ENCODE measurements around the gene LILRB5. TPM values are rescaled to one million over a fixed set of nuclear protein-coding genes. Genes with fewer than 3 reads are reported as not detected.
"Not testable (repeated sequence)": the region's sequence is repeated elsewhere in the genome, so short reads cannot be mapped to it uniquely, and the experiment has no call there.

LILRB5 gene
- total RNA-seq, 2 experiments from 2014 or later = not detected

DNA sequence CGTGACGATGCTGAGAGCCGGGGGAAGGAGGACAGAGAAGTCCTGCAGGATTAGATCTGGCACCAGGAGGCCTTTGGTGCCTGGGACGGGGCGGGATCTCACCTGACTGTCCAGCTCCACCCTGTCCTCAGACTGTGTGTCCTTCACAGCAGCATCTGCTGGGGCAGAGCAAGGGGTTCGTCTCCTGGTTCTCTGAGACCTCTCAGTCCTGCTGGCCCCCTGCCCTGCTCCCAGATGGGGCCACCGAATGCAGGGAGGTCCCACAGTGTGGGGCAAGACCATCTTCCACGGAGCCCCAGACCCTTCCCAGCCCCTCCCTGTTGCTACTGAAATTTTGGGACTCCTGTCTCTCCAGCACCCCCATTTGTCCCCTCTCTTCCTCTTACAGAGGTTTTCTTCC, 38.8 kb downstream of the LILRB5 start:
- Mint-ChIP-seq H3K4me3 (peak overlapping the region; percentile 18), H3K4me1 (peaks cover 2% of the 10 kb centered on the region), H3K27me3 (peaks cover 5% of the 10 kb centered on the region), H3K36me3 (peaks cover 15% of the 10 kb centered on the region), H3K9me3 (no peaks in the 10 kb centered on the region), H3K27ac (no peak overlapping the region)
- no peak for DNase-seq

DNA sequence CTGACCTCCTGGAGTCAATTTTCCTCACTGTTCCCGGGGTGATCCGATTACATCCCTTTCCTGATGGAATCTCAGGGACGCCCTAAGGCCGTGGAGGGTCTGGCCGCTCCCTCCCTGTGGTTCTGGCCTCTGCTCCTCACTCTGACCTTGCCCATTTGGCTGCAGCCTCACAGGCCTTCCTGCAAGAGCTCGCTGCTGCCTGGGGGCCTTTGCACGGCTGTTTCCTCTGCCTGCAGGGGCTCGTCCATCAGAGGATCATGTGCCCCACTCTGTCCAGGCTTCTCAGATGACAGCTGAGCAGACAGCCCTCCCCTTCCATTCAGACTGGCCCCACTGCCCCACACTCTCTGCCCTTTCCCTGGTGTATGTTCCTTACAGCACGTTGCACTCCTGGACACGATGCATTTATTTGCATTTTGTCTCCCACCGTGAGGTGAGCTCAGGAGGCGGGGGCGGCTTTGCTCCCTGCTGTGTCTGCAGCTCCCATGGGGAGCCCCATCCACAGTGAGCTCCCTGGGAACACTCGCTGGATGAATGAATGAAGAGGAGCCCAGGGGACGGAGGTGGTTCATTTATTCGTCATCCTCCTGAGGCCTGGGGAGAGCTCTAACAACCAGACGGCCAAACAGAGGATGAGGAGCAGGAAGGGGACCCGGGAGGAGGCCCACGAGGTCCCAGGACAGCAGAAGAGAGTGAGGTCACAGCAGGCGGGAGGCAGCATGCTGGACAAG, 39.4 kb downstream of the LILRB5 start:
- Mint-ChIP-seq H3K36me3 (peaks cover 21% of the 10 kb centered on the region), H3K4me3 (peak overlapping the region; percentile 18)
- H3K4me1 Mint-ChIP-seq, H3K27ac Mint-ChIP-seq, H3K9me3 Mint-ChIP-seq, DNase-seq, H3K27me3 Mint-ChIP-seq: not testable (repeated sequence)

- no peak overlapping the region for H3K27ac Mint-ChIP-seq
These were observed 40.2 kb downstream of the LILRB5 start for GRCh38 chr19:54216869-54217268.

GRCh38 chr19:54214734-54215133, 42.3 kb downstream of the LILRB5 start:
- peaks cover 16% of the 10 kb centered on the region for H3K4me1 Mint-ChIP-seq
- not testable (repeated sequence) for H3K9me3 Mint-ChIP-seq, H3K27ac Mint-ChIP-seq, H3K27me3 Mint-ChIP-seq, DNase-seq, H3K4me3 Mint-ChIP-seq
- H3K36me3 Mint-ChIP-seq = peaks cover 39% of the 10 kb centered on the region

More at GRCh38 chr19:54216869-54217268, 40.2 kb downstream of the LILRB5 start:
- H3K4me3 Mint-ChIP-seq = no peak overlapping the region
- H3K9me3 Mint-ChIP-seq = no peaks in the 10 kb centered on the region
- H3K4me1 Mint-ChIP-seq = no peaks in the 10 kb centered on the region
- peaks cover 3% of the 10 kb centered on the region for H3K27me3 Mint-ChIP-seq
- H3K36me3 Mint-ChIP-seq = peaks cover 24% of the 10 kb centered on the region
- DNase-seq = no peak

DNA sequence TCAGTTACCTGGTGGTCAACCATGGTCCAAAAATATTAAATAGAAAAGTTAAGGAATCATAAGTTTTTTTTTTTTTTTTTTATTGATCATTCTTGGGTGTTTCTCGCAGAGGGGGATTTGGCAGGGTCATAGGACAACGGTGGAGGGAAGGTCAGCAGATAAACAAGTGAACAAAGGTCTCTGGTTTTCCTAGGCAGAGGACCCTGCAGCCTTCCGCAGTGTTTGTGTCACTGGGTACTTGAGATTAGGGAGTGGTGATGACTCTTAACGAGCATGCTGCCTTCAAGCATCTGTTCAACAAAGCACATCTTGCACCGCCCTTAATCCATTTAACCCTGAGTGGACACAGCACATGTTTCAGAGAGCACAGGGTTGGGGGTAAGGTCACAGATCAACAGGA, 42.9 kb downstream of the LILRB5 start:
- H3K9me3 Mint-ChIP-seq, DNase-seq, H3K27ac Mint-ChIP-seq, H3K27me3 Mint-ChIP-seq, H3K4me3 Mint-ChIP-seq: not testable (repeated sequence)
- Mint-ChIP-seq H3K36me3 (peaks cover 40% of the 10 kb centered on the region), H3K4me1 (peaks cover 21% of the 10 kb centered on the region)

GRCh38 chr19:54211235-54211634, 45.8 kb downstream of the LILRB5 start:
- Mint-ChIP-seq H3K27ac (peak overlapping the region; percentile 77), H3K4me3 (peak overlapping the region; percentile 26), H3K9me3 (peaks cover 3% of the 10 kb centered on the region), H3K36me3 (peaks cover 63% of the 10 kb centered on the region), H3K4me1 (peaks cover 47% of the 10 kb centered on the region), H3K27me3 (peaks cover 4% of the 10 kb centered on the region)
- DNase-seq = no peak

GRCh38 chr19:54209811-54210494, 47.1 kb downstream of the LILRB5 start:
- peaks cover 4% of the 10 kb centered on the region for H3K27me3 Mint-ChIP-seq
- H3K36me3 Mint-ChIP-seq = peaks cover 63% of the 10 kb centered on the region
- peaks cover 3% of the 10 kb centered on the region for H3K9me3 Mint-ChIP-seq
- peak overlapping the region; percentile 1 for H3K4me3 Mint-ChIP-seq
- peak; percentile 39 for DNase-seq
- peaks cover 60% of the 10 kb centered on the region for H3K4me1 Mint-ChIP-seq
- H3K27ac Mint-ChIP-seq = peak overlapping the region; percentile 80

GRCh38 chr19:54209058-54209810, 47.8 kb downstream of the LILRB5 start:
- H3K4me3 Mint-ChIP-seq = peak overlapping the region; percentile 18
- H3K36me3 Mint-ChIP-seq = peaks cover 70% of the 10 kb centered on the region
- H3K27ac Mint-ChIP-seq = peak overlapping the region; percentile 88

GRCh38 chr19:54208784-54209057, 48.4 kb downstream of the LILRB5 start:
- Mint-ChIP-seq H3K9me3 (peaks cover 3% of the 10 kb centered on the region), H3K27ac (peak overlapping the region; percentile 88), H3K27me3 (peaks cover 4% of the 10 kb centered on the region), H3K4me1 (peaks cover 71% of the 10 kb centered on the region), H3K36me3 (peaks cover 73% of the 10 kb centered on the region), H3K4me3 (peak overlapping the region; percentile 41)
- peak; percentile 29 for DNase-seq

More at GRCh38 chr19:54209058-54209810, 47.8 kb downstream of the LILRB5 start:
- peak; percentile 22 for DNase-seq
- H3K9me3 Mint-ChIP-seq = peaks cover 3% of the 10 kb centered on the region
- peaks cover 67% of the 10 kb centered on the region for H3K4me1 Mint-ChIP-seq
- peaks cover 4% of the 10 kb centered on the region for H3K27me3 Mint-ChIP-seq

DNA sequence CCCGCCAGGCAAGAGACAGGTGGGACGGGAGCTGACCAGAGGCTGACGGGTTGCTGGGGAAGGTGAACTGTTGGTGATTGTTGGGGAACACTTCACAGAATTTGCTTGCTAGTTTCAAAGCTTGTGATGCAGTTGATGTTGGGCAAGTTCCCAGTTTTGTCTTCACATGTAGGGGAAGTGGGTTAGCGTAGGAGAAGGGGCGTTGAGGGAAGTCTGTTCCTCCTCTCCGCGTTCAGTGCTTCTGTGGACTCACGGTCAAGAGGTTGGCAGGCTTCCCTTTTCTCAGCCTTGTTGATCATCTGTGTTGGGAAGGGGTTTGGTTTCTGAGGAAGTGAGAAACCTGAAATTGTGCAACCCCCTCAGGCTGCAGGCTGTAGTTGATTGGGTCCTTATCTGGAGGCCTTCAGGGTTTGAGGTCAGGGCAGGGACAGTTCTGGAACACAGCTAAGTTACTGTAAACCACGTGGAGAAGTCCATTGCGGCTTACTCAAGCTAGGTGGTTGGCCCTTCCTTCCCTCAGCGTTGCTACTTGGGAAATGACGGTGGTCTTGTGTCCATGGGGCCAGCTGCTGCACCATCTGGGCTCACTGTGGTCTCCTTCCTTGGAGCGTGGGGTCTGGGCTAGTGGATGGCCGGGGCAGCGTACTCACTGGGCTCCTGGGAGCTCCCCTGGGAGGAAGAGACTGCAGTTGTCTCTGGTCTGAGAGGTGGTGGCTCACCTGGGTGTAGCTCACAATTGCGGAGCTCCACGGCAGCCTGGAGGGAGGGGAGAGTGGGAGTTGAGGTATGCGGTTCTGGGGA, 48.9 kb downstream of the LILRB5 start:
- Mint-ChIP-seq H3K4me1 (peaks cover 76% of the 10 kb centered on the region), H3K36me3 (peaks cover 75% of the 10 kb centered on the region), H3K4me3 (peak overlapping the region; percentile 41), H3K9me3 (peaks cover 3% of the 10 kb centered on the region), H3K27ac (peak overlapping the region; percentile 88), H3K27me3 (peaks cover 4% of the 10 kb centered on the region)
- peak; percentile 77 for DNase-seq

DNA sequence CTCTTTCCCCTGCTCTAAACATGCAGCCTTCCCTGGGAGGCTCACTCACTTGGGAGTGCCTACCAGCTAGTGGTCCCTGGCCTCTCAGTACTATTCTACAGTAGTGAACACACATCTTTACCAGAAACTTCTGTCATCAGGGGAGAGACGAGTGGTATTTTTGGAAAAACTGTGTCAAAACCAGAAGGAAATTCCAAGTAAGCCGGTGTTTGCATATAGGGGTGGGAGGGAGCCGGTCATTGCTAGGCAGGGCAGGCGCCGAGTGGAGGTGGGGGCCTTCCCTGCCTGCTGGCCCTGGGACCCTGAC, 49.4 kb downstream of the LILRB5 start:
- peaks cover 4% of the 10 kb centered on the region for H3K27me3 Mint-ChIP-seq
- H3K4me3 Mint-ChIP-seq = peak overlapping the region; percentile 41

GRCh38 chr19:54207193-54207592, 49.9 kb downstream of the LILRB5 start:
- Mint-ChIP-seq H3K4me3 (peak overlapping the region; percentile 41), H3K27ac (peak overlapping the region; percentile 88), H3K36me3 (peaks cover 79% of the 10 kb centered on the region), H3K4me1 (peaks cover 86% of the 10 kb centered on the region)
- H3K9me3 Mint-ChIP-seq, H3K27me3 Mint-ChIP-seq: not testable (repeated sequence)
- peak; percentile 18 for DNase-seq

More for the DNA sequence above, 49.4 kb downstream of the LILRB5 start:
- H3K27ac Mint-ChIP-seq = peak overlapping the region; percentile 88
- H3K9me3 Mint-ChIP-seq = peaks cover 3% of the 10 kb centered on the region
- H3K4me1 Mint-ChIP-seq = peaks cover 82% of the 10 kb centered on the region
- peaks cover 75% of the 10 kb centered on the region for H3K36me3 Mint-ChIP-seq
- DNase-seq = no peak

DNA sequence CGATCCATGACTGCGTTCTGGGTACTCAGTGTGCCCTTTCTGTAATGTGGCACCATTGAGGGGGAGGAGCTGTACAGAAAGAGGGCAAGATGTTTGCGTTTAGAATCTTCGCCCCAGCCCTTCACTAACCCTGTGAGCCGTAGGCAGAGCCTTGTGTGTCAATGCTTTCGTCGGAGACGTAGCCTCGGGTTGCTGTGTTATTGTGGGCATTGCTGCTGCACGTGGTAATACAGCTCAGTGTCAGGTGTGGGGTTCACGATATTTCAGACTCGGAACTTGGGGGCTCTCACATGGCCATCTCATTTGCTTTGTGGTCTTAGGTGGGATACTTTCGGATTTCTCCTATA, 50.3 kb downstream of the LILRB5 start:
- peak overlapping the region; percentile 88 for H3K27ac Mint-ChIP-seq
- H3K9me3 Mint-ChIP-seq = peaks cover 3% of the 10 kb centered on the region
- DNase-seq = no peak
- H3K4me1 Mint-ChIP-seq = peaks cover 89% of the 10 kb centered on the region
- peak overlapping the region; percentile 56 for H3K4me3 Mint-ChIP-seq
- H3K36me3 Mint-ChIP-seq = peaks cover 80% of the 10 kb centered on the region
- peaks cover 4% of the 10 kb centered on the region for H3K27me3 Mint-ChIP-seq

DNA sequence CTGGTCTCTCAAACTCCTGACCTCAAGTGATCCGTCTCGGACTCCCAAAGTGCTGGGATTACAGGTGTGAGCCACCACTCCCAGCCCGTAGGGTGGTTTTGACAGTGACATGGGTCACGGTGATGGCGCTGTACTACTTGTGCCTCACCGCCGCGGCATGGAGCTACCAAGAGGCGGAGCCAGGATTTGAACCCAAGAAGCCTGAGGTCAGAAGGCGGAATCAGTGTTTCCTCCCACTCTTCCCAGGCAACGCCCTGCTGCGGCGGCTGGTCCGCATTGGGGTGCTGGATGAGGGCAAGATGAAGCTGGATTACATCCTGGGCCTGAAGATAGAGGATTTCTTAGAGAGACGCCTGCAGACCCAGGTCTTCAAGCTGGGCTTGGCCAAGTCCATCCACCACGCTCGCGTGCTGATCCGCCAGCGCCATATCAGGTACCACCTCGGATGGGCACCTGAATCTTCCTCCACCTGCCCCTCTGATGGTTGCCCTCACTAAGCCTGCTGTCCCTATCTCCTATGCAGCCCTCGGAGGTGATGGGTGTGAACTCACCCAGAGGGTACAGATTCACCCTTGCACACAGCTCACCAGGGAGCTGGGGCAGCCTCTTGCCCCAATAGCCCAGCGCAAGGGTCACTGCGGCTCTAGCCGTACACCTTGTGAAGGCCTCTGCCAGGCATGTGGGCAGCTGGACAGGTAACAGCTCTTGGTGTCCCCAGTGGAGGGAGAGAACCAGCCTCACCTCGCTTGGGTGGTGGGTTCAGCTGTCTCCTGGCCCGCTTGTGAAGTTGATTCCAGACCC, 50.8 kb downstream of the LILRB5 start:
- Mint-ChIP-seq H3K27me3 (peaks cover 4% of the 10 kb centered on the region), H3K9me3 (peaks cover 3% of the 10 kb centered on the region), H3K36me3 (peaks cover 85% of the 10 kb centered on the region), H3K4me3 (peak overlapping the region; percentile 98), H3K27ac (peak overlapping the region; percentile 88), H3K4me1 (peaks cover 89% of the 10 kb centered on the region)
- DNase-seq = no peak

Data from activated naive CD8-positive, alpha-beta T cell treated with anti-CD3 and anti-CD28 coated beads for 36 hours (primary cell).